HepG2 (cell line): ENCODE results near the gene VASH2. TPM values are rescaled to one million over a fixed set of nuclear protein-coding genes. Genes with fewer than 3 reads are reported as not detected.

Experiments
- ATAC-seq: fragments of 200-7000 bp; cut with Tn5 transposase; 3 replicates; pipeline ENCODE4 v1.9.1; 2020; ENCODE audit warnings: mild to moderate bottlenecking, moderate library complexity
- BruUV-seq: library from RNA; stranded (reverse); fragments of 400-500 nt; replicated peaks from 2 replicates; lab custom pipeline; 2021; lab: Mats Ljungman, UMichigan
- CTCF ChIA-PET: fragments of 300-600 bp; formaldehyde crosslinking; extraction: SDS; loops from one replicate; lab custom pipeline; 2021; ENCODE audit warnings: low total read pairs, inconsistent platforms, low intra/inter-chr PET ratio; lab: Yijun Ruan, JAX
- POLR2A ChIA-PET: fragments of 350-600 bp; sonication (Branson Sonifier 250); formaldehyde crosslinking; loops from one replicate; lab custom pipeline; 2020; ENCODE audit warnings: antibody characterized with exemption, inconsistent platforms; lab: Yijun Ruan, JAX
- DNase-seq: peaks from one replicate; pipeline ENCODE4 v3.0.0-alpha.2; 2015; ENCODE audit warnings: low spot score
- FAIRE-seq: peaks from 3 replicates; lab custom pipeline; 2011; peaks lifted over from hg19 to GRCh38; lab: Jason Lieb, UNC
- H2AFZ ChIP-seq: one replicate; pipeline ENCODE4 v1.6.1; 2011; ENCODE audit warnings: low read length, inconsistent platforms
- H3K27ac ChIP-seq: fragments of 300-600 bp; 3 replicates; pipeline ENCODE4 v1.8.0; 2011; ENCODE audit warnings: mixed run types, mild to moderate bottlenecking, mixed read lengths, low read length, inconsistent platforms; ENCODE audit not compliant: insufficient read depth; ENCODE audit errors: extremely low read length
- H3K27me3 ChIP-seq, 2 experiments: fragments of 200-600 bp in 1 of 2; 2 replicates in 1 of 2; 3 replicates in 1 of 2; pipeline versions ENCODE4 v1.6.0 to v1.8.0; 2011; ENCODE audit warnings: low read length in 2 of 2, mild to moderate bottlenecking in 2 of 2, moderate library complexity in 2 of 2, inconsistent platforms in 1 of 2; ENCODE audit not compliant: insufficient read depth in 2 of 2, control insufficient read depth in 1 of 2
- H3K36me3 ChIP-seq, 2 experiments: fragments of 200-600 bp in 1 of 2; replicated peaks in 1 of 2; 2 replicates in 1 of 2; 3 replicates in 1 of 2; pipeline versions ENCODE4 v1.5.1 to v1.8.0; 2011; ENCODE audit warnings: low read length in 2 of 2, inconsistent platforms in 1 of 2; ENCODE audit not compliant: insufficient read depth in 2 of 2, control insufficient read depth in 1 of 2
- H3K4me1 ChIP-seq: 2 replicates; pipeline ENCODE4 v1.5.1; 2012; ENCODE audit warnings: low read length, inconsistent platforms; ENCODE audit not compliant: insufficient read depth
- H3K4me2 ChIP-seq: 2 replicates; pipeline ENCODE4 v1.6.0; 2011; ENCODE audit warnings: low read depth, low read length, inconsistent platforms
- H3K4me3 ChIP-seq, 3 experiments: fragments of 200-600 bp in 1 of 3; sonication (generic), shearing (Covaris generic) in 1 of 3; replicated peaks in 1 of 3; 2 replicates each; pipeline ENCODE4 v1.5.1; 2011 to 2016; ENCODE audit warnings: low read length in 3 of 3, inconsistent platforms in 2 of 3, low read depth in 2 of 3, mild to moderate bottlenecking in 2 of 3, control low read depth in 1 of 3, mixed read lengths in 1 of 3; ENCODE audit not compliant: insufficient read depth in 1 of 3
- H3K79me2 ChIP-seq: one replicate; pipeline ENCODE4 v1.6.1; 2011; ENCODE audit warnings: low read length, inconsistent platforms; ENCODE audit not compliant: insufficient read depth
- H3K9ac ChIP-seq: 2 replicates; pipeline ENCODE4 v1.6.0; 2011; ENCODE audit warnings: mild to moderate bottlenecking, low read depth, low read length, inconsistent platforms; ENCODE audit not compliant: insufficient read depth
- H3K9me3 ChIP-seq: 2 replicates; pipeline ENCODE4 v1.5.1; 2012; ENCODE audit warnings: mild to moderate bottlenecking, low read length
- H4K20me1 ChIP-seq: 2 replicates; pipeline ENCODE4 v1.6.0; 2011; ENCODE audit warnings: inconsistent platforms, mild to moderate bottlenecking, low read length, moderate library complexity; ENCODE audit not compliant: insufficient read depth
- HNRNPLL ChIP-seq: fragments of 200-400 bp; formaldehyde crosslinking; IDR thresholded peaks from 2 replicates; pipeline ENCODE4 v1.6.1; 2017; ENCODE audit warnings: mild to moderate bottlenecking, low read depth, low read length; ENCODE audit not compliant: poor library complexity, severe bottlenecking
- IRF2 ChIP-seq: IDR thresholded peaks from 2 replicates; pipeline ENCODE4 v1.6.1; 2018; ENCODE audit warnings: missing genetic modification reagents, missing compliant biosample characterization
- NFKBIZ ChIP-seq: IDR thresholded peaks from 2 replicates; pipeline ENCODE4 v1.6.1; 2018; ENCODE audit warnings: missing genetic modification reagents, missing compliant biosample characterization
- REPIN1 ChIP-seq: sonication (generic); formaldehyde crosslinking; IDR thresholded peaks from 2 replicates; pipeline ENCODE4 v1.8.0; 2022; ENCODE audit warnings: missing genetic modification reagents, low read depth, mild to moderate bottlenecking, borderline replicate concordance
- RFX1 ChIP-seq: fragments of 450-650 bp; IDR thresholded peaks from 2 replicates; pipeline ENCODE4 v1.6.1; 2017
- RXRA ChIP-seq: sonication (generic); formaldehyde crosslinking; IDR thresholded peaks from 2 replicates; pipeline ENCODE4 v1.5.1; 2020; ENCODE audit warnings: missing genetic modification reagents
- TFDP1 ChIP-seq: IDR thresholded peaks from 2 replicates; pipeline ENCODE4 v1.6.1; 2016; ENCODE audit warnings: missing compliant biosample characterization, missing genetic modification reagents, borderline replicate concordance
- WGBS: methylation state at CpG from one replicate; pipeline ENCODE4 v1.1.6; 2017; ENCODE audit warnings: low lambda C conversion rate; 5-methylcytosine and 5-hydroxymethylcytosine counted together
- in situ Hi-C: cut with HindIII; loops from 2 replicates; pipeline ENCODE4 v1.10.0; 2017; ENCODE audit warnings: low pct_unique_long_range_greater_than_20kb; ENCODE audit not compliant: extremely low pct_ligation_motif_present
- intact Hi-C: fragments of 100-400 bp; cut with micrococcal nuclease; formaldehyde crosslinking; loops from one replicate; pipeline ENCODE4 v1.10.0; 2022; ENCODE audit not compliant: unreplicated experiment
- polyA plus RNA-seq, 8 experiments: library from polyadenylated mRNA; depleted of rRNA in 3 of 8; stranded (reverse) in 7 of 8; unstranded in 1 of 8; fragments of >200 nt; fragmentation: Illumina TruSeq in 4 of 8; extraction: Trizol in 4 of 8; gene quantifications; 2 replicates each; pipeline versions ENCODE4 v1.2.1 to v1.2.3, GENCODE V29; 2011 to 2016; ENCODE audit warnings: low read depth in 4 of 8, missing spikeins in 1 of 8, mixed read lengths in 1 of 8; ENCODE audit not compliant: insufficient read depth in 1 of 8
- total RNA-seq, 5 experiments: library from RNA; depleted of rRNA; stranded (reverse); fragments of >200 nt; fragmentation: Illumina TruSeq; extraction: Trizol; gene quantifications; 2 replicates each; pipeline ENCODE4 v1.2.3, GENCODE V29; 2016; ENCODE audit warnings: low read depth in 1 of 5

The VASH2 gene
- total and polyA plus RNA-seq, 2 of the 13 experiments (the other 11 are each of a cell fraction or from before 2014, with no cell fraction given): 0.44 to 1.00 TPM

- ATAC-seq: no peak
Observed at GRCh38 chr1:213035573-213035972, 85.2 kb downstream of the VASH2 start.

More at GRCh38 chr1:213035573-213035972, 85.2 kb downstream of the VASH2 start:
- Histone ChIP-seq H3K9ac (no peak overlapping the region), H3K36me3 (no peaks in the 10 kb centered on the region), H4K20me1 (no peaks in the 10 kb centered on the region), H3K4me3 (no peak overlapping the region), H3K4me2 (0 out of 2 replicates have a peak overlapping the region, but pooled peaks have one; percentile 5), H3K27me3 (peaks cover 0 to 1% of the 10 kb centered on the region in 2 experiments; a peak in 3 of 5 replicates), H3K4me1 (peaks cover 21% of the 10 kb centered on the region), H2AFZ (no peak overlapping the region), H3K9me3 (no peaks in the 10 kb centered on the region), H3K27ac (no peak overlapping the region), H3K79me2 (no peaks in the 10 kb centered on the region)
- 32% methylated on average over 2 of the region's 2 CpGs for WGBS
- FAIRE-seq (no peak), DNase-seq (peak; percentile 15)
- TF ChIP-seq IRF2 (CRISPR knock-in tag) (no peak), RFX1 (peak; percentile 26; the same call in 1 of the 2 replicates), RXRA (CRISPR knock-in tag) (no peak), HNRNPLL (no peak), TFDP1 (CRISPR knock-in tag) (no peak), REPIN1 (CRISPR knock-in tag) (no peak), NFKBIZ (no peak)
- in situ Hi-C loops: no loop called here
- intact Hi-C loops: no loop called here
- CTCF ChIA-PET: no interaction called here
- POLR2A ChIA-PET: interaction anchor here (2.1 kb wide), 1 partner anchor 16 kb away, joined by 6 read pairs; the partner anchor contains the start of gene RPS6KC1
- no TSS peak for BruUV-seq

Other genes with a start within 250 kb of the VASH2 start
- 77.4 and 119 TPM in 2 replicates for gene NSL1, start 158.8 kb upstream of the VASH2 start, total RNA-seq (2016; rRNA removed; fragmentation: Illumina TruSeq; extraction: Trizol)
- gene NSL1, start 158.8 kb upstream of the VASH2 start, polyA plus RNA-seq (2011; rRNA removed): 26.4 and 34.5 TPM in 2 replicates
- 8.6 and 10.7 TPM in 2 replicates for gene TATDN3, start 158.6 kb upstream of the VASH2 start, total RNA-seq (2016; rRNA removed; fragmentation: Illumina TruSeq; extraction: Trizol)
- 6.9 and 7.3 TPM in 2 replicates for gene TATDN3, start 158.6 kb upstream of the VASH2 start, polyA plus RNA-seq (2011; rRNA removed)
- gene SPATA45, start 102.9 kb upstream of the VASH2 start, total RNA-seq (2016; rRNA removed; fragmentation: Illumina TruSeq; extraction: Trizol): 0.64 and 0.86 TPM in 2 replicates
- 0.17 TPM in 1 of 2 replicates, not detected in the other for gene SPATA45, start 102.9 kb upstream of the VASH2 start, polyA plus RNA-seq (2011; rRNA removed)
- gene FLVCR1, start 92.3 kb upstream of the VASH2 start, total RNA-seq (2016; rRNA removed; fragmentation: Illumina TruSeq; extraction: Trizol): 18.6 and 39.8 TPM in 2 replicates
- gene FLVCR1, start 92.3 kb upstream of the VASH2 start, polyA plus RNA-seq (2011; rRNA removed): 14.8 and 16.0 TPM in 2 replicates
- gene ANGEL2, start 65.3 kb downstream of the VASH2 start, total RNA-seq (2016; rRNA removed; fragmentation: Illumina TruSeq; extraction: Trizol): 23.5 and 25.4 TPM in 2 replicates
- 11.8 and 12.3 TPM in 2 replicates for gene ANGEL2, start 65.3 kb downstream of the VASH2 start, polyA plus RNA-seq (2011; rRNA removed)
- 25.2 and 30.6 TPM in 2 replicates for gene RPS6KC1, start 100.7 kb downstream of the VASH2 start, total RNA-seq (2016; rRNA removed; fragmentation: Illumina TruSeq; extraction: Trizol)
- 11.0 and 11.9 TPM in 2 replicates for gene RPS6KC1, start 100.7 kb downstream of the VASH2 start, polyA plus RNA-seq (2011; rRNA removed)